Measurements from ENCODE around the gene DHRS11. TPM values are rescaled to one million over a fixed set of nuclear protein-coding genes. Genes with fewer than 3 reads are reported as not detected.

Gene DHRS11
- total RNA-seq, 3 donors from 2014 or later (not counting 1 experiment from before 2014, with no cell fraction given), result 2.7 to 6.0 (median 4.9) TPM

DNA sequence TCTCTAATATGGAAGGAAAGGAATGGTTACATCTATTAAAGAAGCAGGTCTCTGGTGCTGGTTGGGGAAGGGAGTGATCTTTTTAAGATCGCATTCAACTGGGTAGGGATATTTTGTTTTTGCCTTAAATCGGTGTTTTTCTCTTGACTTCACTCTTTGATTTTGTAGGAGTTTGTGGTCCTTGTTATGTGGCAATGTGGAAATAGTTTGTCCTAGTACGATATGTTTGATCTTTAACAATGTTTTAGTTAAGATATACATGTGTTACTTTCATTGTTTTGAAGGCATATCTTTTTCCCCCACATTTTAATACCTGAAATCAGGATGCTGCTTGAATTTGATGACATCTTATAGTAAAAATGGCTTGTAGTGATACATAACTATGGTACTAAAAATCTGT, 38.2 kb upstream of the DHRS11 start:
- intact Hi-C loops (cut with micrococcal nuclease), result no loop called here
- DNase-seq, result peak in 1 of 2 donors; percentile 41
- Mint-ChIP-seq H3K4me3 (no peak overlapping the region), H3K9me3 (no peaks in the 10 kb centered on the region), H3K27ac (peak overlapping the region; percentile 35 to 64), H3K36me3 (peaks cover 10% of the 10 kb centered on the region), H3K4me1 (peaks cover 42 to 50% of the 10 kb centered on the region in 2 donors), H3K27me3 (ENCODE audit: low read depth in 2 of 2) (no peaks in the 10 kb centered on the region)
- Histone ChIP-seq H3K4me1 (ENCODE audit: control insufficient read depth, insufficient read depth, low read length) (peaks cover 28% of the 10 kb centered on the region), H3K27me3 (ENCODE audit: control insufficient read depth, insufficient read depth, low read length) (no peaks in the 10 kb centered on the region), H3K4me3 (ENCODE audit: low read length) (no peak overlapping the region), H3K9me3 (ENCODE audit: control insufficient read depth, insufficient read depth, low read length) (no peaks in the 10 kb centered on the region), H3K36me3 (ENCODE audit: control insufficient read depth, insufficient read depth, low read length) (peaks cover 32% of the 10 kb centered on the region), H3K27ac (ENCODE audit: low read length) (no peak overlapping the region)
- WGBS (ENCODE audit: insufficient coverage), result 34% methylated on average over 2 of the region's 3 CpGs
- TF ChIP-seq, protein P1, sequence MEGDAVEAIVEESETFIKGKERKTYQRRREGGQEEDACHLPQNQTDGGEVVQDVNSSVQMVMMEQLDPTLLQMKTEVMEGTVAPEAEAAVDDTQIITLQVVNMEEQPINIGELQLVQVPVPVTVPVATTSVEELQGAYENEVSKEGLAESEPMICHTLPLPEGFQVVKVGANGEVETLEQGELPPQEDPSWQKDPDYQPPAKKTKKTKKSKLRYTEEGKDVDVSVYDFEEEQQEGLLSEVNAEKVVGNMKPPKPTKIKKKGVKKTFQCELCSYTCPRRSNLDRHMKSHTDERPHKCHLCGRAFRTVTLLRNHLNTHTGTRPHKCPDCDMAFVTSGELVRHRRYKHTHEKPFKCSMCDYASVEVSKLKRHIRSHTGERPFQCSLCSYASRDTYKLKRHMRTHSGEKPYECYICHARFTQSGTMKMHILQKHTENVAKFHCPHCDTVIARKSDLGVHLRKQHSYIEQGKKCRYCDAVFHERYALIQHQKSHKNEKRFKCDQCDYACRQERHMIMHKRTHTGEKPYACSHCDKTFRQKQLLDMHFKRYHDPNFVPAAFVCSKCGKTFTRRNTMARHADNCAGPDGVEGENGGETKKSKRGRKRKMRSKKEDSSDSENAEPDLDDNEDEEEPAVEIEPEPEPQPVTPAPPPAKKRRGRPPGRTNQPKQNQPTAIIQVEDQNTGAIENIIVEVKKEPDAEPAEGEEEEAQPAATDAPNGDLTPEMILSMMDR (IDR thresholded peaks at IDR 0.05), result no peak
- ATAC-seq, result no peak

DNA sequence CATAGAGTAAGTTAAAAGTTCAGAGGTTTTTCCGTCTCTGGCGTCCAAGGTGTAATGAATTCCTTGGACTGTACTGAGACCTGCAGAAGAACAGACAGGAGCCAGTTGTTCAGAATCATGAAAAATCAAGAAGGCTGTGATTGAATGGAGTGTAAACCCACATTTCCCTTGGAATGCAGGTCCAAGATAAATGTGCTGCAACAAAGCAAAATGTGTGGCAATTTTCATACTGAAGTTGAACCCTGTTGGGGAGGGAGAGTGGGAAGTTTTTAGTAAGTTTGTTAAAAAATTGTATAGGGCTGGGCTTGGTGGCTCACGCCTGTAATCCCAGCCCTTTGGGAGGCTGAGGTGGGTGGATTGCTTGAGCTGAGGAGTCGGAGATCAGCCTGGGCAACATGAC, 25.6 kb upstream of the DHRS11 start:
- WGBS (ENCODE audit: insufficient coverage), result 98% methylated on average over 3 of the region's 4 CpGs
- no peak overlapping the region for H3K4me3 ChIP-seq (ENCODE audit: low read length)
- Mint-ChIP-seq H3K27me3 (ENCODE audit: low read depth in 2 of 2) (no peaks in the 10 kb centered on the region), H3K27ac (peak overlapping the region; percentile 8 to 53), H3K9me3 (no peaks in the 10 kb centered on the region), H3K36me3 (no peaks in the 10 kb centered on the region), H3K4me3 (no peak overlapping the region), H3K4me1 (peaks cover 19 to 23% of the 10 kb centered on the region in 2 donors)
- TF ChIP-seq, protein P1 (IDR thresholded peaks at IDR 0.05), result no peak
- intact Hi-C loops (cut with micrococcal nuclease), result no loop called here
- no peaks in the 10 kb centered on the region for H3K27me3 ChIP-seq (ENCODE audit: control insufficient read depth, insufficient read depth, low read length)
- DNase-seq (no peak), ATAC-seq (no peak)
- H3K4me1 ChIP-seq (ENCODE audit: control insufficient read depth, insufficient read depth, low read length), result no peaks in the 10 kb centered on the region
- no peak overlapping the region for H3K27ac ChIP-seq (ENCODE audit: low read length)
- no peaks in the 10 kb centered on the region for H3K9me3 ChIP-seq (ENCODE audit: control insufficient read depth, insufficient read depth, low read length)
- peaks cover 66% of the 10 kb centered on the region for H3K36me3 ChIP-seq (ENCODE audit: control insufficient read depth, insufficient read depth, low read length)

DNA sequence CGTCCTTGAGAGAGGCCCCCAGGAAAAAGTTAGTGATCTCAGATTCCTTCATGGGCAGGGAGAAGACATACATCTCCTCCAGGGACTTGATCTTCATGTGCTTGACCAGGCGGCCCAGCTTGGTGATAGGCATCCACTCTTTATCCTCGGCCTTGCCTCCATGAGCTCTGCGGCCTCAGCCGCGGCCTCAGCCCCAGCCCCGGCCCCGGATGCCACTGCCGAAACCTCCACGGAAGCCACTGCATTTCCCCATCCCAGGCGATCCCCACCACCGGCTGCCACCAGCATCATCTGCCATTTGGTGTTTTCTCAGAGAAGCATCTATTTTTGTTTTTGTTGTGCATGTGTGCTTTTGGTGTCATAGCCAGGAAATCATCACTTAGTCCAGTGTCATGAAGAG, 16.7 kb upstream of the DHRS11 start:
- peak overlapping the region in 1 of 2 donors; percentile 29 for H3K27ac Mint-ChIP-seq
- Histone ChIP-seq H3K27ac (ENCODE audit: low read length) (no peak overlapping the region), H3K36me3 (ENCODE audit: control insufficient read depth, insufficient read depth, low read length) (peaks cover 37% of the 10 kb centered on the region), H3K4me1 (ENCODE audit: control insufficient read depth, insufficient read depth, low read length) (no peaks in the 10 kb centered on the region), H3K27me3 (ENCODE audit: control insufficient read depth, insufficient read depth, low read length) (no peaks in the 10 kb centered on the region), H3K9me3 (ENCODE audit: control insufficient read depth, insufficient read depth, low read length) (no peaks in the 10 kb centered on the region), H3K4me3 (ENCODE audit: low read length) (no peak overlapping the region)
- no peaks in the 10 kb centered on the region for H3K9me3 Mint-ChIP-seq
- peaks cover 8% of the 10 kb centered on the region for H3K36me3 Mint-ChIP-seq
- no peak for DNase-seq
- intact Hi-C loops (cut with micrococcal nuclease), result no loop called here
- no peak for ATAC-seq
- H3K4me3 Mint-ChIP-seq, result no peak overlapping the region
- peaks cover 16 to 43% of the 10 kb centered on the region in 2 donors for H3K4me1 Mint-ChIP-seq
- WGBS (ENCODE audit: insufficient coverage), result 98% methylated on average over 12 of the region's 12 CpGs
- TF ChIP-seq, protein P1 (IDR thresholded peaks at IDR 0.05), result no peak
- H3K27me3 Mint-ChIP-seq (ENCODE audit: low read depth in 2 of 2), result no peaks in the 10 kb centered on the region

DNA sequence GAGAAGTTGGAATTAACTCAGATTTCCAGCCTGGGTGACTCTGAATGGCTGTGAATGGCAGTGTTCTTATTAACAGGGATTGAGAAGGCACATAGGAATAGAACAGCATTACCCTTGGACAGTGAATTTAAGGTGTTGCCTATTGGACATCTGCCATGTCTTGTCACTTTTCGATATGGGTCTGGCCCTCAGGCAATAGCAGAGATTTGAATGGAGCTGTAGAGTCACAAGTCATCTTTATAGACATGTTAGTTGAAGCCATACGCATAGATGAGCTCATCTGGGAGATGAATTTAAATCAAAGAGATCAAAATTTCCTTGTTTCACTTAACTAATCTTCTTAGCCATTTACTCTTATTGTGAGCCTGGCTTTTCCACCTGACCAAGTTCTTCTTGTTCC, 14.9 kb upstream of the DHRS11 start:
- Histone ChIP-seq H3K36me3 (ENCODE audit: control insufficient read depth, insufficient read depth, low read length) (peaks cover 42% of the 10 kb centered on the region), H3K27ac (ENCODE audit: low read length) (no peak overlapping the region), H3K9me3 (ENCODE audit: control insufficient read depth, insufficient read depth, low read length) (no peaks in the 10 kb centered on the region), H3K4me3 (ENCODE audit: low read length) (no peak overlapping the region), H3K4me1 (ENCODE audit: control insufficient read depth, insufficient read depth, low read length) (no peaks in the 10 kb centered on the region), H3K27me3 (ENCODE audit: control insufficient read depth, insufficient read depth, low read length) (no peaks in the 10 kb centered on the region)
- no peak overlapping the region for H3K4me3 Mint-ChIP-seq
- 100% methylated on average over 2 of the region's 2 CpGs for WGBS (ENCODE audit: insufficient coverage)
- H3K27me3 Mint-ChIP-seq (ENCODE audit: low read depth in 2 of 2), result no peaks in the 10 kb centered on the region
- no peak for DNase-seq
- no peak for ATAC-seq
- H3K27ac Mint-ChIP-seq, result no peak overlapping the region
- H3K36me3 Mint-ChIP-seq, result peaks cover 8% of the 10 kb centered on the region
- intact Hi-C loops (cut with micrococcal nuclease), result no loop called here
- peaks cover 16 to 43% of the 10 kb centered on the region in 2 donors for H3K4me1 Mint-ChIP-seq
- TF ChIP-seq, protein P1 (IDR thresholded peaks at IDR 0.05), result no peak
- no peaks in the 10 kb centered on the region for H3K9me3 Mint-ChIP-seq
